K562 (cell line): ENCODE measurements around the gene LRRC3C. TPM values are rescaled to one million over a fixed set of nuclear protein-coding genes. Genes with fewer than 3 reads are reported as not detected.

Experiments
- CC2D1A ChIP-seq: fragments of 450-650 bp; IDR thresholded peaks from 2 replicates; pipeline ENCODE4 v1.6.1; 2017; ENCODE audit warnings: mild to moderate bottlenecking
- FOXM1 ChIP-seq, 2 experiments: fragments of 450-650 bp in 1 of 2; sonication (generic) in 1 of 2; formaldehyde crosslinking in 1 of 2; IDR thresholded peaks; 2 replicates each; pipeline versions ENCODE4 v1.6.1 to v1.9.0; 2017 to 2022; ENCODE audit warnings: low read depth in 2 of 2, mild to moderate bottlenecking in 2 of 2, missing genetic modification reagents in 1 of 2, moderate library complexity in 1 of 2
- NR3C1 ChIP-seq: sonication (generic); formaldehyde crosslinking; IDR thresholded peaks from 2 replicates; pipeline ENCODE4 v1.8.1; 2022; ENCODE audit warnings: missing genetic modification reagents
- PCBP1 ChIP-seq: fragments of 200-400 bp; formaldehyde crosslinking; IDR thresholded peaks from 2 replicates; pipeline ENCODE4 v1.6.1; 2018; ENCODE audit warnings: mild to moderate bottlenecking, low read depth, low read length; ENCODE audit not compliant: poor library complexity, severe bottlenecking
- RCOR1 ChIP-seq, 2 experiments: IDR thresholded peaks; 2 replicates each; pipeline ENCODE4 v1.6.1; 2012; ENCODE audit warnings: low read depth in 2 of 2, low read length in 2 of 2, borderline replicate concordance in 1 of 2, improper control_type of control experiment in 1 of 2
- RFX7 ChIP-seq: fragments of 250-450 bp; sonication (Bioruptor Pico); IDR thresholded peaks from 2 replicates; pipeline ENCODE4 v1.5.1; 2021; ENCODE audit warnings: mild to moderate bottlenecking
- SMAD1 ChIP-seq: fragments of 150-350 bp; IDR thresholded peaks from 2 replicates; pipeline ENCODE4 v1.6.1; 2014; ENCODE audit warnings: low read length, low read depth; ENCODE audit not compliant: partially characterized antibody
- SOX6 ChIP-seq: fragments of 450-650 bp; IDR thresholded peaks from 2 replicates; pipeline ENCODE4 v1.6.1; 2014; ENCODE audit warnings: mild to moderate bottlenecking
- TAF9B ChIP-seq: fragments of 450-650 bp; IDR thresholded peaks from 2 replicates; pipeline ENCODE4 v1.6.1; 2018; ENCODE audit warnings: mild to moderate bottlenecking; ENCODE audit not compliant: partially characterized antibody
- TEAD4 ChIP-seq, 2 experiments: sonication (generic) in 1 of 2; formaldehyde crosslinking in 1 of 2; IDR thresholded peaks; 2 replicates each; pipeline versions ENCODE4 v1.6.1 to v1.8.0; 2012 to 2022; ENCODE audit warnings: borderline replicate concordance in 1 of 2, inconsistent platforms in 1 of 2, low read length in 1 of 2, mild to moderate bottlenecking in 1 of 2, missing genetic modification reagents in 1 of 2
- ZFX ChIP-seq: sonication (generic); formaldehyde crosslinking; IDR thresholded peaks from 2 replicates; pipeline ENCODE4 v1.8.0; 2022; ENCODE audit warnings: mild to moderate bottlenecking, missing genetic modification reagents, moderate library complexity
- ZNF444 ChIP-seq: fragments of 250-450 bp; sonication (Bioruptor Pico); IDR thresholded peaks from 2 replicates; pipeline ENCODE4 v1.4.0; 2020; ENCODE audit warnings: mild to moderate bottlenecking, moderate library complexity
- ZNF76 ChIP-seq: fragments of 250-450 bp; sonication (Bioruptor Pico); IDR thresholded peaks from 2 replicates; pipeline ENCODE4 v1.4.0; 2020; ENCODE audit warnings: mild to moderate bottlenecking, moderate library complexity, borderline replicate concordance
- ZNF77 ChIP-seq: fragments of 250-450 bp; sonication (Bioruptor Pico); IDR thresholded peaks from 2 replicates; pipeline ENCODE4 v1.5.0; 2020
- polyA plus RNA-seq, 8 experiments: library from polyadenylated mRNA; depleted of rRNA in 4 of 8; stranded (reverse) in 5 of 8; unstranded in 3 of 8; fragments of >200 nt; fragmentation: Nextera tagmentation in 2 of 8; fragmentation: Illumina TruSeq in 1 of 8; extraction: Ambion mirVana in 2 of 8; extraction: Trizol in 1 of 8; gene quantifications; 2 replicates each; pipeline versions ENCODE4 v1.2.1 to v1.2.3, GENCODE V29; 2011 to 2014; ENCODE audit warnings: inconsistent platforms in 1 of 8, missing spikeins in 1 of 8
- total RNA-seq, 7 experiments: library from RNA; depleted of rRNA in 6 of 7; stranded (reverse); fragments of >200 nt in 6 of 7; fragmentation: Illumina TruSeq in 2 of 7; extraction: Trizol in 2 of 7; gene quantifications; 2 replicates each; pipeline versions ENCODE4 v1.2.1 to v1.2.3, GENCODE V29; 2011 to 2021; ENCODE audit warnings: low replicate concordance in 1 of 7
- TF ChIP-seq, protein P1 (sequence below): fragments of 250-450 bp; sonication (Bioruptor Pico); IDR thresholded peaks from 2 replicates; pipeline ENCODE4 v1.8.0; 2022; ENCODE audit warnings: inconsistent platforms
- TF ChIP-seq, protein P2 (sequence below): sonication (generic); formaldehyde crosslinking; IDR thresholded peaks from 2 replicates; pipeline ENCODE4 v1.8.0; 2023; ENCODE audit warnings: mild to moderate bottlenecking, missing genetic modification reagents
- TF ChIP-seq, protein P3 (sequence below): sonication (generic); formaldehyde crosslinking; IDR thresholded peaks from 2 replicates; pipeline ENCODE4 v1.8.1; 2022; ENCODE audit warnings: missing genetic modification reagents
- TF ChIP-seq, protein P4 (sequence below): sonication (generic); formaldehyde crosslinking; IDR thresholded peaks from 2 replicates; pipeline ENCODE4 v1.8.0; 2023; ENCODE audit warnings: mild to moderate bottlenecking, missing genetic modification reagents

LRRC3C gene
- total and polyA plus RNA-seq, 9 of the 15 experiments (the other 6 are each of a cell fraction or from before 2014, with no cell fraction given): not detected

DNA sequence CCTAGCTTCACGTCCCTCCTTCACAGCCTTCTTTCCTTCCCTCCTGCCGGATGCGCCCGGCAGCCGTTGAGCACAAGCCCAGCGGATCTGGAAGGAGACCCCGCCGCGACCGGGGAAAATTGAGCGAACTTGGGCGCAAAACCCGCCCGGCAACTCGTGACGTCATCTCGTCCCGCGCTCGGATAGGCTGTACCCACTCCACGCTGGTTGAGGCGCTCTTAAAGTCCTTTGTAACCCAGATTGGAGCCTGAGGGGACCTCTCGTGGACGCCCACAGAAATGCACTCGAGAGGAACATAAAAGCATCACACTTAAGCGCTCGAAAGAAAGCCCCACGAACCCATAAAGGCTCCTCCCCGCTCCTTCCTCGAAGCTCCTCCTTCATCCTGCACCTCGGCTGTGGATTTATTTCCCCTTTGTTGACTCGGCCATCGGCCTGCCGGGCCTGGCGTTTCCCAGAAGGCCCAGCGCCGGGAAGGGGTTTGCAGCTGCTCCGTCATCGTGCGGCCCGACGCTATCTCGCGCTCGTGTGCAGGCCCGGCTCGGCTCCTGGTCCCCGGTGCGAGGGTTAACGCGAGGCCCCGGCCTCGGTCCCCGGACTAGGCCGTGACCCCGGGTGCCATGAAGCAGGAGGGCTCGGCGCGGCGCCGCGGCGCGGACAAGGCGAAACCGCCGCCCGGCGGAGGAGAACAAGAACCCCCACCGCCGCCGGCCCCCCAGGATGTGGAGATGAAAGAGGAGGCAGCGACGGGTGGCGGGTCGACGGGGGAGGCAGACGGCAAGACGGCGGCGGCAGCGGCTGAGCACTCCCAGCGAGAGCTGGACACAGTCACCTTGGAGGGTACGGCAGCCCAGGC, 53.0 kb downstream of the LRRC3C start, which contains the start of gene PSMD3 (continued):
- TF ChIP-seq SOX6: 0 out of 2 replicates have a peak, but pooled peaks have one; percentile 50
- TF ChIP-seq, protein P1, sequence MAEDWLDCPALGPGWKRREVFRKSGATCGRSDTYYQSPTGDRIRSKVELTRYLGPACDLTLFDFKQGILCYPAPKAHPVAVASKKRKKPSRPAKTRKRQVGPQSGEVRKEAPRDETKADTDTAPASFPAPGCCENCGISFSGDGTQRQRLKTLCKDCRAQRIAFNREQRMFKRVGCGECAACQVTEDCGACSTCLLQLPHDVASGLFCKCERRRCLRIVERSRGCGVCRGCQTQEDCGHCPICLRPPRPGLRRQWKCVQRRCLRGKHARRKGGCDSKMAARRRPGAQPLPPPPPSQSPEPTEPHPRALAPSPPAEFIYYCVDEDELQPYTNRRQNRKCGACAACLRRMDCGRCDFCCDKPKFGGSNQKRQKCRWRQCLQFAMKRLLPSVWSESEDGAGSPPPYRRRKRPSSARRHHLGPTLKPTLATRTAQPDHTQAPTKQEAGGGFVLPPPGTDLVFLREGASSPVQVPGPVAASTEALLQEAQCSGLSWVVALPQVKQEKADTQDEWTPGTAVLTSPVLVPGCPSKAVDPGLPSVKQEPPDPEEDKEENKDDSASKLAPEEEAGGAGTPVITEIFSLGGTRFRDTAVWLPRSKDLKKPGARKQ (CRISPR knock-in tag): no peak
- no peak for TF ChIP-seq SMAD1
- TF ChIP-seq NR3C1 (CRISPR knock-in tag): peak; percentile 39; the same call in 1 of the 2 replicates
- TF ChIP-seq ZNF77 (CRISPR knock-in tag): no peak
- TF ChIP-seq, protein P2, sequence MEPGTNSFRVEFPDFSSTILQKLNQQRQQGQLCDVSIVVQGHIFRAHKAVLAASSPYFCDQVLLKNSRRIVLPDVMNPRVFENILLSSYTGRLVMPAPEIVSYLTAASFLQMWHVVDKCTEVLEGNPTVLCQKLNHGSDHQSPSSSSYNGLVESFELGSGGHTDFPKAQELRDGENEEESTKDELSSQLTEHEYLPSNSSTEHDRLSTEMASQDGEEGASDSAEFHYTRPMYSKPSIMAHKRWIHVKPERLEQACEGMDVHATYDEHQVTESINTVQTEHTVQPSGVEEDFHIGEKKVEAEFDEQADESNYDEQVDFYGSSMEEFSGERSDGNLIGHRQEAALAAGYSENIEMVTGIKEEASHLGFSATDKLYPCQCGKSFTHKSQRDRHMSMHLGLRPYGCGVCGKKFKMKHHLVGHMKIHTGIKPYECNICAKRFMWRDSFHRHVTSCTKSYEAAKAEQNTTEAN (CRISPR knock-in tag): 0 out of 2 replicates have a peak, but pooled peaks have one; percentile 30
- 0 out of 2 replicates have a peak, but pooled peaks have one; percentile 33 for TF ChIP-seq TEAD4 (IDR thresholded peaks at IDR 0.05; ENCODE audit: low read length)
- no peak for TF ChIP-seq TEAD4 (CRISPR knock-in tag; IDR thresholded peaks at IDR 0.05; ENCODE audit: borderline replicate concordance)
- TF ChIP-seq RFX7 (CRISPR knock-in tag): no peak
- TF ChIP-seq CC2D1A: no peak; the same call in 1 of the 2 replicates
- TF ChIP-seq FOXM1 (IDR thresholded peaks at IDR 0.05; ENCODE audit: low read depth): peak; percentile 71; the same call in 1 of the 2 replicates
- TF ChIP-seq FOXM1 (CRISPR knock-in tag; IDR thresholded peaks at IDR 0.05; ENCODE audit: low read depth): no peak; the same call in 1 of the 2 replicates
- TF ChIP-seq, protein P3, sequence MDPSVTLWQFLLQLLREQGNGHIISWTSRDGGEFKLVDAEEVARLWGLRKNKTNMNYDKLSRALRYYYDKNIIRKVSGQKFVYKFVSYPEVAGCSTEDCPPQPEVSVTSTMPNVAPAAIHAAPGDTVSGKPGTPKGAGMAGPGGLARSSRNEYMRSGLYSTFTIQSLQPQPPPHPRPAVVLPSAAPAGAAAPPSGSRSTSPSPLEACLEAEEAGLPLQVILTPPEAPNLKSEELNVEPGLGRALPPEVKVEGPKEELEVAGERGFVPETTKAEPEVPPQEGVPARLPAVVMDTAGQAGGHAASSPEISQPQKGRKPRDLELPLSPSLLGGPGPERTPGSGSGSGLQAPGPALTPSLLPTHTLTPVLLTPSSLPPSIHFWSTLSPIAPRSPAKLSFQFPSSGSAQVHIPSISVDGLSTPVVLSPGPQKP (CRISPR knock-in tag): no peak
- TF ChIP-seq RCOR1 (IDR thresholded peaks at IDR 0.05; ENCODE audit: borderline replicate concordance in 1 of 2, low read depth in 2 of 2, low read length in 2 of 2): peak; percentile 13 to 87; a peak in 3 of 4 replicates
- TF ChIP-seq, protein P4, sequence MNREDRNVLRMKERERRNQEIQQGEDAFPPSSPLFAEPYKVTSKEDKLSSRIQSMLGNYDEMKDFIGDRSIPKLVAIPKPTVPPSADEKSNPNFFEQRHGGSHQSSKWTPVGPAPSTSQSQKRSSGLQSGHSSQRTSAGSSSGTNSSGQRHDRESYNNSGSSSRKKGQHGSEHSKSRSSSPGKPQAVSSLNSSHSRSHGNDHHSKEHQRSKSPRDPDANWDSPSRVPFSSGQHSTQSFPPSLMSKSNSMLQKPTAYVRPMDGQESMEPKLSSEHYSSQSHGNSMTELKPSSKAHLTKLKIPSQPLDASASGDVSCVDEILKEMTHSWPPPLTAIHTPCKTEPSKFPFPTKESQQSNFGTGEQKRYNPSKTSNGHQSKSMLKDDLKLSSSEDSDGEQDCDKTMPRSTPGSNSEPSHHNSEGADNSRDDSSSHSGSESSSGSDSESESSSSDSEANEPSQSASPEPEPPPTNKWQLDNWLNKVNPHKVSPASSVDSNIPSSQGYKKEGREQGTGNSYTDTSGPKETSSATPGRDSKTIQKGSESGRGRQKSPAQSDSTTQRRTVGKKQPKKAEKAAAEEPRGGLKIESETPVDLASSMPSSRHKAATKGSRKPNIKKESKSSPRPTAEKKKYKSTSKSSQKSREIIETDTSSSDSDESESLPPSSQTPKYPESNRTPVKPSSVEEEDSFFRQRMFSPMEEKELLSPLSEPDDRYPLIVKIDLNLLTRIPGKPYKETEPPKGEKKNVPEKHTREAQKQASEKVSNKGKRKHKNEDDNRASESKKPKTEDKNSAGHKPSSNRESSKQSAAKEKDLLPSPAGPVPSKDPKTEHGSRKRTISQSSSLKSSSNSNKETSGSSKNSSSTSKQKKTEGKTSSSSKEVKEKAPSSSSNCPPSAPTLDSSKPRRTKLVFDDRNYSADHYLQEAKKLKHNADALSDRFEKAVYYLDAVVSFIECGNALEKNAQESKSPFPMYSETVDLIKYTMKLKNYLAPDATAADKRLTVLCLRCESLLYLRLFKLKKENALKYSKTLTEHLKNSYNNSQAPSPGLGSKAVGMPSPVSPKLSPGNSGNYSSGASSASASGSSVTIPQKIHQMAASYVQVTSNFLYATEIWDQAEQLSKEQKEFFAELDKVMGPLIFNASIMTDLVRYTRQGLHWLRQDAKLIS (CRISPR knock-in tag): peak; percentile 92; the same call in 1 of the 2 replicates
- peak; percentile 77 for TF ChIP-seq TAF9B
- peak; percentile 100 for TF ChIP-seq ZFX (CRISPR knock-in tag)
- no peak for TF ChIP-seq ZNF444
- TF ChIP-seq ZNF76 (CRISPR knock-in tag): 0 out of 2 replicates have a peak, but pooled peaks have one; percentile 51
- TF ChIP-seq PCBP1: peak; percentile 77
